Liver (tissue), 3 donors: ENCODE results near the gene KAZN.

ENCODE experiments used
- EGR1 ChIP-seq, 2 donors: IDR thresholded peaks; 2 replicates each; pipeline ENCODE4 v1.6.1; 2016 to 2018; ENCODE audit warnings: antibody characterized with exemption in 2 of 2, low read depth in 2 of 2
- GABPA ChIP-seq, 2 donors: IDR thresholded peaks in 1 of 2; conservative IDR thresholded peaks in 1 of 2; 2 replicates each; pipeline ENCODE4 v1.6.1; 2016; ENCODE audit warnings: antibody characterized with exemption in 2 of 2, mild to moderate bottlenecking in 1 of 2, moderate library complexity in 1 of 2
- HNF4A ChIP-seq, 2 donors: conservative IDR thresholded peaks; 2 replicates each; pipeline ENCODE4 v1.6.1; 2016; ENCODE audit warnings: antibody characterized with exemption in 2 of 2, mild to moderate bottlenecking in 2 of 2
- JUND ChIP-seq, 2 donors: IDR thresholded peaks; 2 replicates each; pipeline ENCODE4 v1.6.1; 2016; ENCODE audit warnings: antibody characterized with exemption in 2 of 2
- RAD21 ChIP-seq, 2 donors: IDR thresholded peaks; 2 replicates each; pipeline ENCODE4 v1.6.1; 2016; ENCODE audit warnings: antibody characterized with exemption in 2 of 2, mild to moderate bottlenecking in 2 of 2
- RXRA ChIP-seq, 2 donors: IDR thresholded peaks; 2 replicates each; pipeline ENCODE4 v1.6.1; 2017 to 2018; ENCODE audit warnings: antibody characterized with exemption in 2 of 2, mild to moderate bottlenecking in 1 of 2
- SP1 ChIP-seq: IDR thresholded peaks from 2 replicates; pipeline ENCODE4 v1.6.1; 2018; ENCODE audit warnings: antibody characterized with exemption, mild to moderate bottlenecking
- TAF1 ChIP-seq: conservative IDR thresholded peaks from 2 replicates; pipeline ENCODE4 v1.6.1; 2016; ENCODE audit warnings: antibody characterized with exemption, mild to moderate bottlenecking
- YY1 ChIP-seq: IDR thresholded peaks from 2 replicates; pipeline ENCODE4 v1.6.1; 2016; ENCODE audit warnings: antibody characterized with exemption, mild to moderate bottlenecking
- TF ChIP-seq, protein P1 (sequence below): fragments of 150-350 bp; IDR thresholded peaks from 2 replicates; pipeline ENCODE4 v1.5.1; 2017; ENCODE audit warnings: improper control_type of control experiment, low read depth, low read length; ENCODE audit not compliant: missing input control
- TF ChIP-seq, protein P2 (sequence below): IDR thresholded peaks from 2 replicates; pipeline ENCODE4 v1.6.1; 2016; ENCODE audit warnings: antibody characterized with exemption
- TF ChIP-seq, protein P3 (sequence below): IDR thresholded peaks from 2 replicates; pipeline ENCODE4 v1.6.1; 2016; ENCODE audit warnings: antibody characterized with exemption
- TF ChIP-seq, protein P4 (sequence below): IDR thresholded peaks from 2 replicates; pipeline ENCODE4 v1.6.1; 2016; ENCODE audit warnings: antibody characterized with exemption
- TF ChIP-seq, protein P5 (sequence below): IDR thresholded peaks from 2 replicates; pipeline ENCODE4 v1.6.1; 2016; ENCODE audit warnings: antibody characterized with exemption, mild to moderate bottlenecking
- donor health status: healthy.
- donor health status: healthy.

DNA sequence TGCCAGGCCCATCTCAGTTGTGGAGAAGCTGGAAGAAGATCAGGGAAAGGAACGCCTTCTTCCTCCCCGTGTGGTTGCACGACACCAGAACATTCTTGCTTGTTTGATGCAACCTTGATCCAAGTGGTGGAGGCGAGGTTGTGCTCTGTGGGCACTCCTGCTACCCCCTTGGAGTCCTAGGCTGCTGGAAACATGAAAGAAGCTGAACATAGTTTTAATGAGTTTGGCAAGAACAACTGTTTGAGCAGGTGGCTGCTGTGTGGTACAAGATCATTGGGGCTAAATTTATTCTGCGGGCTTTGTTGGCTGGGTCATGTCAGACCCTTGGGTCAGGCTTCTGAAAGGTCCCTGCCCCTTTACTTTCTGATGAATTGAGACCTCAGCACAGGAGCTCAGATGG, 5.9 kb downstream of the KAZN start:
- no peak for TF ChIP-seq JUND (IDR thresholded peaks at IDR 0.05)
- TF ChIP-seq, protein P1, sequence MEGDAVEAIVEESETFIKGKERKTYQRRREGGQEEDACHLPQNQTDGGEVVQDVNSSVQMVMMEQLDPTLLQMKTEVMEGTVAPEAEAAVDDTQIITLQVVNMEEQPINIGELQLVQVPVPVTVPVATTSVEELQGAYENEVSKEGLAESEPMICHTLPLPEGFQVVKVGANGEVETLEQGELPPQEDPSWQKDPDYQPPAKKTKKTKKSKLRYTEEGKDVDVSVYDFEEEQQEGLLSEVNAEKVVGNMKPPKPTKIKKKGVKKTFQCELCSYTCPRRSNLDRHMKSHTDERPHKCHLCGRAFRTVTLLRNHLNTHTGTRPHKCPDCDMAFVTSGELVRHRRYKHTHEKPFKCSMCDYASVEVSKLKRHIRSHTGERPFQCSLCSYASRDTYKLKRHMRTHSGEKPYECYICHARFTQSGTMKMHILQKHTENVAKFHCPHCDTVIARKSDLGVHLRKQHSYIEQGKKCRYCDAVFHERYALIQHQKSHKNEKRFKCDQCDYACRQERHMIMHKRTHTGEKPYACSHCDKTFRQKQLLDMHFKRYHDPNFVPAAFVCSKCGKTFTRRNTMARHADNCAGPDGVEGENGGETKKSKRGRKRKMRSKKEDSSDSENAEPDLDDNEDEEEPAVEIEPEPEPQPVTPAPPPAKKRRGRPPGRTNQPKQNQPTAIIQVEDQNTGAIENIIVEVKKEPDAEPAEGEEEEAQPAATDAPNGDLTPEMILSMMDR: no peak
- TF ChIP-seq, protein P2, sequence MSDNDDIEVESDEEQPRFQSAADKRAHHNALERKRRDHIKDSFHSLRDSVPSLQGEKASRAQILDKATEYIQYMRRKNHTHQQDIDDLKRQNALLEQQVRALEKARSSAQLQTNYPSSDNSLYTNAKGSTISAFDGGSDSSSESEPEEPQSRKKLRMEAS: no peak
- TF ChIP-seq GABPA (IDR thresholded peaks at IDR 0.05 in 1 of 2, conservative IDR thresholded peaks at IDR 0.05 in 1 of 2): no peak
- TF ChIP-seq, protein P3, sequence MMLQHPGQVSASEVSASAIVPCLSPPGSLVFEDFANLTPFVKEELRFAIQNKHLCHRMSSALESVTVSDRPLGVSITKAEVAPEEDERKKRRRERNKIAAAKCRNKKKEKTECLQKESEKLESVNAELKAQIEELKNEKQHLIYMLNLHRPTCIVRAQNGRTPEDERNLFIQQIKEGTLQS: no peak
- TF ChIP-seq RAD21 (IDR thresholded peaks at IDR 0.05): no peak
- TF ChIP-seq, protein P4, sequence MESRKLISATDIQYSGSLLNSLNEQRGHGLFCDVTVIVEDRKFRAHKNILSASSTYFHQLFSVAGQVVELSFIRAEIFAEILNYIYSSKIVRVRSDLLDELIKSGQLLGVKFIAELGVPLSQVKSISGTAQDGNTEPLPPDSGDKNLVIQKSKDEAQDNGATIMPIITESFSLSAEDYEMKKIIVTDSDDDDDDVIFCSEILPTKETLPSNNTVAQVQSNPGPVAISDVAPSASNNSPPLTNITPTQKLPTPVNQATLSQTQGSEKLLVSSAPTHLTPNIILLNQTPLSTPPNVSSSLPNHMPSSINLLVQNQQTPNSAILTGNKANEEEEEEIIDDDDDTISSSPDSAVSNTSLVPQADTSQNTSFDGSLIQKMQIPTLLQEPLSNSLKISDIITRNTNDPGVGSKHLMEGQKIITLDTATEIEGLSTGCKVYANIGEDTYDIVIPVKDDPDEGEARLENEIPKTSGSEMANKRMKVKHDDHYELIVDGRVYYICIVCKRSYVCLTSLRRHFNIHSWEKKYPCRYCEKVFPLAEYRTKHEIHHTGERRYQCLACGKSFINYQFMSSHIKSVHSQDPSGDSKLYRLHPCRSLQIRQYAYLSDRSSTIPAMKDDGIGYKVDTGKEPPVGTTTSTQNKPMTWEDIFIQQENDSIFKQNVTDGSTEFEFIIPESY: no peak
- TF ChIP-seq SP1: no peak
- no peak for TF ChIP-seq EGR1 (IDR thresholded peaks at IDR 0.05; ENCODE audit: low read depth in 2 of 2)
- TF ChIP-seq RXRA (IDR thresholded peaks at IDR 0.05): no peak
- TF ChIP-seq YY1: no peak
- TF ChIP-seq, protein P5, sequence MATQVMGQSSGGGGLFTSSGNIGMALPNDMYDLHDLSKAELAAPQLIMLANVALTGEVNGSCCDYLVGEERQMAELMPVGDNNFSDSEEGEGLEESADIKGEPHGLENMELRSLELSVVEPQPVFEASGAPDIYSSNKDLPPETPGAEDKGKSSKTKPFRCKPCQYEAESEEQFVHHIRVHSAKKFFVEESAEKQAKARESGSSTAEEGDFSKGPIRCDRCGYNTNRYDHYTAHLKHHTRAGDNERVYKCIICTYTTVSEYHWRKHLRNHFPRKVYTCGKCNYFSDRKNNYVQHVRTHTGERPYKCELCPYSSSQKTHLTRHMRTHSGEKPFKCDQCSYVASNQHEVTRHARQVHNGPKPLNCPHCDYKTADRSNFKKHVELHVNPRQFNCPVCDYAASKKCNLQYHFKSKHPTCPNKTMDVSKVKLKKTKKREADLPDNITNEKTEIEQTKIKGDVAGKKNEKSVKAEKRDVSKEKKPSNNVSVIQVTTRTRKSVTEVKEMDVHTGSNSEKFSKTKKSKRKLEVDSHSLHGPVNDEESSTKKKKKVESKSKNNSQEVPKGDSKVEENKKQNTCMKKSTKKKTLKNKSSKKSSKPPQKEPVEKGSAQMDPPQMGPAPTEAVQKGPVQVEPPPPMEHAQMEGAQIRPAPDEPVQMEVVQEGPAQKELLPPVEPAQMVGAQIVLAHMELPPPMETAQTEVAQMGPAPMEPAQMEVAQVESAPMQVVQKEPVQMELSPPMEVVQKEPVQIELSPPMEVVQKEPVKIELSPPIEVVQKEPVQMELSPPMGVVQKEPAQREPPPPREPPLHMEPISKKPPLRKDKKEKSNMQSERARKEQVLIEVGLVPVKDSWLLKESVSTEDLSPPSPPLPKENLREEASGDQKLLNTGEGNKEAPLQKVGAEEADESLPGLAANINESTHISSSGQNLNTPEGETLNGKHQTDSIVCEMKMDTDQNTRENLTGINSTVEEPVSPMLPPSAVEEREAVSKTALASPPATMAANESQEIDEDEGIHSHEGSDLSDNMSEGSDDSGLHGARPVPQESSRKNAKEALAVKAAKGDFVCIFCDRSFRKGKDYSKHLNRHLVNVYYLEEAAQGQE: no peak
- TF ChIP-seq HNF4A (conservative IDR thresholded peaks at IDR 0.05): no peak
- no peak for TF ChIP-seq TAF1
